GM19238 (cell line): ENCODE measurements around the gene ZNF236.
"Not testable (repeated sequence)": the region's sequence is repeated elsewhere in the genome, so short reads cannot be mapped to it uniquely, and the experiment has no call there.

Experiments
- DNase-seq: peaks from one replicate; pipeline ENCODE4 v3.0.0; 2011; ENCODE audit warnings: low spot score; ENCODE audit not compliant: insufficient read length

ZNF236 gene

GRCh38 chr18:76944346-76944745 is 122.0 kb downstream of the ZNF236 start:
- DNase-seq, result not testable (repeated sequence)

DNA sequence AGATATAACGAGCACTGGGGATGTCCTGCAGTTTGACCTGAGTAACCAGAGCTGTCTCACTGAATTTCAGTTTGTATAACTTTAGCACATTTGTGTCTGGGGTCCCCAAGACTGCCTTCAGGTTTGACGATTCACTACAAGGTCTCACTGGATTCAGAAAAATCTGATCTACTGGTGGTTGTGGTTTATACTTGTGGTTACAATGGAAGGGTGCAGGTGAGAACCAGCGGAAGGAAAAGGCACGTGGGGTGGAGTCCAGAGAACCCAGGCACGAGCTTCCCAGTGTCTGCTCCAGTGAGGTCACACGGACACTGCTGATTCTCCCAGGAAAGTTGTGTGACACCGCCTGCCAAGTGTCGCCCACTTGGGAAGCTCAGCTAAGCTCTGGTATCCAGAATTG is 126.0 kb downstream of the ZNF236 start:
- no peak for DNase-seq

DNA sequence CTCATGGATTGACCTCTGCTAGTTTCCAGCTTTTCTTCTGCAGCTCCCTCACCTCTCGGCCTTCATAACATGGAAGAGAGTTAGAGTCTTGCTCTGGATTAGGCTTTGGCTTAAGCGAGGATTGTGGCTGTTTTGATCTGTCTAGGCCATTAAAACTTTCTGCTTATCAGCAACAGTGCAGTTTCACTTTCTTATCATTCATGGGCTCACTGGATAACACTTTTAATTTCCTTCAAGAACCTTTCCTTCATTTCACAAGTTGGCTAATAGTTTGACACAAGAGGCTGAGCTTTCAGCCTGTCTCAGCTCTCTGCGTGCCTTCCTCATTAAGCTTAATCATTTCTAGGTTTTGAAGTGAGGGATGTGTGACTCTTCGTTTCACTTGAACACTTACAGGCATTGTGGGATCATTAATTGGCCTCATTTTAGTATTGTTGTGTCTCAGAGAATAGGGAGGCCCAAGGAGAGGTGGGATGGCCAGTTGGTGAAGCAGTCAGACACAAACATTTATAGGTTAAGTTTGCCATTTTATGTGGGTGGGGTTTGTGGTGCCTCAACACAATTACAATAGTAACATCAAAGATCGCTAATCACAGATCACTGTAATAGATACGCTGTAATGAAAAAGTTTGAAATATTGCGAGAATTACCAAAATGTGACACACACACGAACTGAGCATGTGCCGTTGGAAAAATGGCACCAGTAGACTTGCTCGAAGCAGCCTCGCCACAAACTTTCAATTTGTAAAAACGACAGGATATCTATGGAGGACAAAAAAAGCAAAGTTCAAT is 129.3 kb downstream of the ZNF236 start:
- no peak for DNase-seq

GRCh38 chr18:76952747-76953146 is 130.4 kb downstream of the ZNF236 start:
- DNase-seq, result no peak

GRCh38 chr18:76953156-76953555 is 130.8 kb downstream of the ZNF236 start:
- DNase-seq, result no peak

GRCh38 chr18:76953583-76954233 is 131.4 kb downstream of the ZNF236 start:
- DNase-seq, result no peak

- DNase-seq, result no peak
Measured at GRCh38 chr18:76955524-76956170, 133.3 kb downstream of the ZNF236 start.

DNA sequence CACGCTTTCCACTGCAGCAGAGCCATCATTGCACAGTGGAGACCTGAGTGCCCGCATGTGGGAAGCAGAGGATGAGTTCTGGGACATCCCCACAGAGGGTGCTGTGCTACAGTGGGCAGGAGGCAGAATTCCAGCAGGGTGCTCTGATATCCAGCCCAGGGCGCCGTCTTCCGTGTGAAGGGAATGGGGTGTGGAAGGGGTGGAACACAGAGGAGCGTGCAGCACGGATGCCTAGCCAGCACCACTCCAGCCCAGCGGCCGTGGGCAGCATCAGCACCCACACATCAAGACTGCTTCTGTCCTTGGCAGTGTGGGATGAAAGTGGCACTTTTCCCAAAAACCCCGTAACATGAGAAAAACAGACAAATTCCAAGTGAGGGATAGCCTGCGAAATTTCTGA is 134.3 kb downstream of the ZNF236 start:
- DNase-seq, result no peak

DNA sequence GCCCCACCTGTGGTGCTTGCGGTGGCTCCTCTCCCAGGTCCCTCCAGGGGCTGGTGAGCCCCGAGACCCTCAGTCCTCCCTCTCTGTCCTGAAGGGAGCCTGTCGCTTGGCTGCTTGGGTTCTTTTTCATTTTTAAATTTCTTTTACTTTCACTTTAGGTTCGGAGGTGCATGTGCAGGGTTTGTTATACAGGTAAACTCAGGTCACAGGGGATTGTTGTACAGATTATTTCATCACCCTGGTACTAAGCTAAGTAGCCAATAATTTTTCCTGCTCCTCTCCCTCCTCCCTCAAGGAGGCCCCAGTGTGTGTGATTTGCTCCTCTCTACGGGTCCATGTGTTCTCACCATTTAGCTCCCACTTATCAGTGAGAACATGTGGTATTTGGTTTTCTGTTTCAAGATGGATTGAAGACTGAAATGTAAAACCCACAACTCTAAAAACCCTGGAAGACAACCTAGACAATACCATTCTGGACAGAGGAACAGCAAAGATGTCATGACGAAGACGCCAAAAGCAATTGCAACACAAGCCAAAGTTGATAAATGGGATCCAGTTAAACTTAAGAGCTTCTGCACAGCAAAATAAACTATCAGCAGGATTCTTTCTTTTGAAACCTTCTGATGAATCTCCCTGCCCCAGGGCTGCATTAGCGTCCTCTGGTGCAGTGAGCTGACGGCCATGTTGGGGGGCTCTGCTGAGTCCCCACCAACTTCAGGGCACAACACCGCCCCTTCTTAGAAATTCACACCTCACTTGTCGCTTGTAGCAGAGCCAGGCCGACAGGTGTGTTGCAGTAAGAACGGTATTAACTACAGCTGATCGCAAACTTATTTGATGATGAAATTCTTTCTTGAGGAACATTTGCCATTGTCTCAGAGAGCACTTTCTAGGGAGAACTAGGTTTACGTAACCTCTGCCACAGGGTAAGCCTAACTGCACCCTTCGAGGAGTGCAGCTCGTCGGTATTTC is 135.3 kb downstream of the ZNF236 start:
- DNase-seq, result no peak

DNA sequence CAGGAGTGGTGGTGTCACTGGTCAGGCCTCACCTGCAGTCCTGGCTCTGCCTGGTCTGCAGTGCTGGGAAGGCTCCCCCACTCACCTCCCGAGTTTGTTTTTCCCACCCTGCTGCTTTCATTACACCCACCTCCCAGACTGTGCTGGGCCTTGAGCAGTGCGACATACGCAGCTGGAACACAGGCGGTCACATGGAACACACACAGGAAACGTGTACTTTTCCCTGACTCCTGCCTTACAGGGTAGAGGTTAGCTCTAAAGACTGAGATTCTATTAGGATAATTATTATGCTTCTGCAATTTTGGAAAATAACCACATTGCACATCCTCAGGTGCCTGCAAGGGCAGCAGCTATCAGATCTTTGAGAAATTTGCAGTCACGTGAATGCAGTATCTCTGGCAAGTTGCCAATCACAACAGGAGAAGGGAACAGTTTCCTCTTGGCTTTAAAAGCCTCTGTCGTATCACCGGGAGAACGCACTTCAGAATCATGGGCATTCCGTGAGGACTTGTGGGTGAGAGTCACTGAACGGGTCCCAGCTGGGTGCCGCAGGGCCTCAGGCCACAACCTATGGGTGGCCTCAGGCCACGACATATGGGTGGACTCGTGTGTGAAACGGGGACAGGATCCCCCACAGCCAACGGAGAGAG is 136.5 kb downstream of the ZNF236 start:
- no peak for DNase-seq

DNA sequence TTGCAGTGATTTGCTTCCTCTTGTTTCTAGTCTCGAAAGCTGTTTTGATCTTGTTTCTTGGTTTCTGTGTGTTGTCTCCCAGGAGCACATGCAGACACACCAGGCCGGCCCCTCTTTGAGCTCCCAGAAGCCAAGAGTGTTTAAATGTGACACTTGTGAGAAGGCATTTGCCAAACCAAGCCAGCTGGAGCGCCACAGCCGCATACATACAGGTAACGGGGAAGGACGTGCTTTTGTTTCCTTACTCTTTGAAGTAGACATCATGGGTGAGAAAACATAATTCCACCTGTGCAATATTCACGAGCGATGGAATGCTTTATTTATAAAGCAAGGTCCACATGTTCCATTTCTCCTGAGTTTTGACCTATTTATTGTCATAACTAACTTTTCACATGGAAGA is 137.2 kb downstream of the ZNF236 start:
- no peak for DNase-seq

GRCh38 chr18:76960528-76961035 is 138.2 kb downstream of the ZNF236 start:
- DNase-seq, result no peak

DNA sequence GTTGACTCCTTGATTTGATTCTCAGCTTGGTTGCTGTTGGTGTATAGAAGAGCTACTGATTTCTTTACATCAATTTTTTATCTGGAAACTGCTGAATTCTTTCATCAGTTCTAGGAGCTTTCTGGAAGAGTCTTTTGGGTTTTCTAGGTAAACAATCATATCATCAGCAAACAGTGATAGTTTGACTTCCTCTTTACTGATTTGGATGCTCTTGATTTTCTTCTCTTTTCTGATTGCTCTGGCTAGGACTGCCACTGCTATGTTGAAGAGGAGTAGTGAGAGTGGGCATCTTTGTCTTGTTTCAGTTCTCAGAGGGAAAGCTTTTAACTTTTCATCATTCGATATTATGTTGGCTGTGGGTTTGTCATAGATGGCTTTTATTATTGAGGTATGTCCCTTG is 140.5 kb downstream of the ZNF236 start:
- no peak for DNase-seq

GRCh38 chr18:76963936-76964335 is 141.6 kb downstream of the ZNF236 start:
- DNase-seq, result no peak

GRCh38 chr18:76965555-76966151 is 143.3 kb downstream of the ZNF236 start:
- not testable (repeated sequence) for DNase-seq

DNA sequence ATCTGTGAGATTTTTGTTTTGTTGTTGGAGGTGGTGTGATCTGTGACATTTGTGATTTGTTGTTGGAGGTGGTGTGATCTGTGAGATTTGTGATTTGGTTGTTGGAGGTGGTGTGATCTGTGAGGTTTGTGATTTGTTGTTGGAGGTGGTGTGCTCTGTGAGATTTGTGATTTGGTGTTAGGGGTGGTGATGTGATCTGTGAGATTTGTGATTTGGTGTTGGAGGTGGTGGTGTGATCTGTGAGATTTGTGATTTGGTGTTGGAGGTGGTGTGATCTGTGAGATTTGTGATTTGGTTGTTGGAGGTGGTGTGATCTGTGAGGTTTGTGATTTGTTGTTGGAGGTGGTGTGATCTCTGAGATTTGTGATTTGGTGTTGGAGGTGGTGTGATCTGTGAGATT is 144.9 kb downstream of the ZNF236 start:
- DNase-seq, result not testable (repeated sequence)

GRCh38 chr18:76967721-76968472 is 145.5 kb downstream of the ZNF236 start:
- no peak for DNase-seq

GRCh38 chr18:76970770-76971559 is 148.6 kb downstream of the ZNF236 start:
- no peak for DNase-seq

DNA sequence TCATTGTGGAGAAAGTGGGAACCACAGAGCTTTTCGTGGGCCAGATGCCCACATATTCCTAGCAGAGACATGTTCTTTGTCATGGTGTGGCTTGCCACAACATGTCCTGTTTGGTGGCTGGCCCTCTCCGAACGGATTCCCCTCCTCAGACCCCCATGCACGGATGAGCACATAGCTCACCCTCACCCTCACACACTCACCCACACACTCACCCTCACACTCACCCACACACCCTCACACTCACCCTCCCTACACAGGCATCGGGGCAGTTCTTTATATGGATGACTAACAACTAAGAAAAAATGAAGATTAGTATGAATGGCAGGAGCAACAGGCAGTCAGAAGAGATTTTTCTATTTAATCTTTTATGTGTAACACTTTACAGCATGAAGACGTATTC is 149.9 kb downstream of the ZNF236 start:
- DNase-seq, result no peak
